MG63 (cell line): ENCODE data around the gene TMEM121B. TPM values are rescaled to one million over a fixed set of nuclear protein-coding genes. Genes with fewer than 3 reads are reported as not detected.

Source experiments
- DNase-seq: peaks from one replicate; pipeline ENCODE4 v3.0.0-alpha.2; 2020
- H3K27me3 ChIP-seq: fragments of 250-450 bp; sonication (Bioruptor Pico); 2 replicates; pipeline ENCODE4 v1.5.1; 2020; ENCODE audit warnings: mild to moderate bottlenecking, moderate library complexity
- H3K36me3 ChIP-seq: fragments of 250-450 bp; sonication (Bioruptor Pico); 2 replicates; pipeline ENCODE4 v1.5.1; 2020; ENCODE audit warnings: mild to moderate bottlenecking, moderate library complexity
- H3K4me3 ChIP-seq: fragments of 250-450 bp; sonication (Bioruptor Pico); 2 replicates; pipeline ENCODE4 v1.5.1; 2020; ENCODE audit warnings: mild to moderate bottlenecking, moderate library complexity
- H3K9me3 ChIP-seq: fragments of 250-450 bp; sonication (Bioruptor Pico); 2 replicates; pipeline ENCODE4 v1.5.1; 2020; ENCODE audit warnings: mild to moderate bottlenecking, moderate library complexity
- total RNA-seq: library from RNA; depleted of rRNA; stranded (reverse); fragments of >200 nt; shearing (Covaris generic); gene quantifications from 2 replicates; pipeline ENCODE4 v1.2.3, GENCODE V29; 2014; ENCODE audit warnings: low replicate concordance

The TMEM121B gene
- total RNA-seq, 1 experiment from 2014 or later, result not detected

GRCh38 chr22:17117890-17118289 is 3.3 kb downstream of the TMEM121B start:
- Histone ChIP-seq H3K9me3 (no peaks in the 10 kb centered on the region), H3K27me3 (no peaks in the 10 kb centered on the region), H3K4me3 (no peak overlapping the region), H3K36me3 (no peaks in the 10 kb centered on the region)
- DNase-seq, result no peak

GRCh38 chr22:17117400-17117799 is 3.8 kb downstream of the TMEM121B start:
- DNase-seq, result no peak
- no peaks in the 10 kb centered on the region for H3K27me3 ChIP-seq
- no peak overlapping the region for H3K4me3 ChIP-seq
- H3K36me3 ChIP-seq, result no peaks in the 10 kb centered on the region
- H3K9me3 ChIP-seq, result no peaks in the 10 kb centered on the region

GRCh38 chr22:17116572-17117330 is 4.4 kb downstream of the TMEM121B start:
- no peaks in the 10 kb centered on the region for H3K27me3 ChIP-seq
- H3K36me3 ChIP-seq, result no peaks in the 10 kb centered on the region
- DNase-seq, result no peak
- no peaks in the 10 kb centered on the region for H3K9me3 ChIP-seq
- H3K4me3 ChIP-seq, result no peak overlapping the region

- Histone ChIP-seq H3K36me3 (no peaks in the 10 kb centered on the region), H3K4me3 (no peak overlapping the region), H3K9me3 (no peaks in the 10 kb centered on the region), H3K27me3 (no peaks in the 10 kb centered on the region)
- no peak for DNase-seq
Measured at GRCh38 chr22:17115945-17116565, 5.1 kb downstream of the TMEM121B start.

GRCh38 chr22:17115236-17115635 is 5.9 kb downstream of the TMEM121B start:
- H3K36me3 ChIP-seq, result no peaks in the 10 kb centered on the region

GRCh38 chr22:17114898-17115235 is 6.3 kb downstream of the TMEM121B start:
- no peaks in the 10 kb centered on the region for H3K27me3 ChIP-seq
- no peaks in the 10 kb centered on the region for H3K9me3 ChIP-seq
- H3K4me3 ChIP-seq, result no peak overlapping the region
- no peaks in the 10 kb centered on the region for H3K36me3 ChIP-seq
- DNase-seq, result no peak

More at GRCh38 chr22:17115236-17115635, 5.9 kb downstream of the TMEM121B start:
- no peak overlapping the region for H3K4me3 ChIP-seq
- H3K9me3 ChIP-seq, result no peaks in the 10 kb centered on the region
- H3K27me3 ChIP-seq, result no peaks in the 10 kb centered on the region
- DNase-seq, result no peak

GRCh38 chr22:17114173-17114897 is 6.8 kb downstream of the TMEM121B start:
- no peaks in the 10 kb centered on the region; the same call in 1 of the 2 replicates for H3K36me3 ChIP-seq
- no peak for DNase-seq
- no peak overlapping the region for H3K4me3 ChIP-seq
- no peaks in the 10 kb centered on the region for H3K27me3 ChIP-seq
- H3K9me3 ChIP-seq, result no peaks in the 10 kb centered on the region

GRCh38 chr22:17113600-17113999 is 7.6 kb downstream of the TMEM121B start:
- DNase-seq, result no peak
- Histone ChIP-seq H3K36me3 (peaks cover 1% of the 10 kb centered on the region; the same call in 1 of the 2 replicates), H3K27me3 (no peaks in the 10 kb centered on the region), H3K9me3 (no peaks in the 10 kb centered on the region), H3K4me3 (no peak overlapping the region)

GRCh38 chr22:17112491-17113042 is 8.6 kb downstream of the TMEM121B start:
- peaks cover 2% of the 10 kb centered on the region; the same call in 1 of the 2 replicates for H3K36me3 ChIP-seq
- DNase-seq, result no peak
- H3K4me3 ChIP-seq, result no peak overlapping the region
- no peaks in the 10 kb centered on the region for H3K9me3 ChIP-seq
- H3K27me3 ChIP-seq, result no peaks in the 10 kb centered on the region

- Histone ChIP-seq H3K27me3 (no peaks in the 10 kb centered on the region), H3K36me3 (peaks cover 2% of the 10 kb centered on the region), H3K9me3 (no peaks in the 10 kb centered on the region), H3K4me3 (no peak overlapping the region)
- DNase-seq, result no peak
Measured at GRCh38 chr22:17110791-17111550, 10.2 kb downstream of the TMEM121B start.

- H3K36me3 ChIP-seq, result peaks cover 2% of the 10 kb centered on the region
- DNase-seq, result no peak
Measured at GRCh38 chr22:17109976-17110375, 11.2 kb downstream of the TMEM121B start.

GRCh38 chr22:17109113-17109865 is 11.9 kb downstream of the TMEM121B start:
- H3K4me3 ChIP-seq, result no peak overlapping the region

More at GRCh38 chr22:17109976-17110375, 11.2 kb downstream of the TMEM121B start:
- Histone ChIP-seq H3K9me3 (no peaks in the 10 kb centered on the region), H3K27me3 (no peaks in the 10 kb centered on the region), H3K4me3 (no peak overlapping the region)

GRCh38 chr22:17108256-17109112 is 12.7 kb downstream of the TMEM121B start:
- DNase-seq, result no peak
- no peaks in the 10 kb centered on the region for H3K9me3 ChIP-seq
- H3K4me3 ChIP-seq, result no peak overlapping the region
- no peaks in the 10 kb centered on the region for H3K27me3 ChIP-seq
- peaks cover 2% of the 10 kb centered on the region for H3K36me3 ChIP-seq

More at GRCh38 chr22:17109113-17109865, 11.9 kb downstream of the TMEM121B start:
- DNase-seq, result no peak
- no peaks in the 10 kb centered on the region for H3K9me3 ChIP-seq
- no peaks in the 10 kb centered on the region for H3K27me3 ChIP-seq
- H3K36me3 ChIP-seq, result peaks cover 2% of the 10 kb centered on the region

- no peaks in the 10 kb centered on the region for H3K9me3 ChIP-seq
- no peak overlapping the region for H3K4me3 ChIP-seq
- no peaks in the 10 kb centered on the region for H3K27me3 ChIP-seq
- H3K36me3 ChIP-seq, result peaks cover 2% of the 10 kb centered on the region
- DNase-seq, result no peak
Measured at GRCh38 chr22:17107547-17107810, 13.7 kb downstream of the TMEM121B start.

GRCh38 chr22:17106785-17107546 is 14.2 kb downstream of the TMEM121B start:
- DNase-seq, result no peak
- Histone ChIP-seq H3K4me3 (no peak overlapping the region), H3K9me3 (no peaks in the 10 kb centered on the region), H3K36me3 (peaks cover 2% of the 10 kb centered on the region), H3K27me3 (no peaks in the 10 kb centered on the region)
